Measurements from ENCODE around the gene GUSB.
A peak's percentile ranks its signal among the peaks of the same experiment; 100 is the strongest.
"Not testable (repeated sequence)": the region's sequence is repeated elsewhere in the genome, so short reads cannot be mapped to it uniquely, and the experiment has no call there.

Gene GUSB

DNA sequence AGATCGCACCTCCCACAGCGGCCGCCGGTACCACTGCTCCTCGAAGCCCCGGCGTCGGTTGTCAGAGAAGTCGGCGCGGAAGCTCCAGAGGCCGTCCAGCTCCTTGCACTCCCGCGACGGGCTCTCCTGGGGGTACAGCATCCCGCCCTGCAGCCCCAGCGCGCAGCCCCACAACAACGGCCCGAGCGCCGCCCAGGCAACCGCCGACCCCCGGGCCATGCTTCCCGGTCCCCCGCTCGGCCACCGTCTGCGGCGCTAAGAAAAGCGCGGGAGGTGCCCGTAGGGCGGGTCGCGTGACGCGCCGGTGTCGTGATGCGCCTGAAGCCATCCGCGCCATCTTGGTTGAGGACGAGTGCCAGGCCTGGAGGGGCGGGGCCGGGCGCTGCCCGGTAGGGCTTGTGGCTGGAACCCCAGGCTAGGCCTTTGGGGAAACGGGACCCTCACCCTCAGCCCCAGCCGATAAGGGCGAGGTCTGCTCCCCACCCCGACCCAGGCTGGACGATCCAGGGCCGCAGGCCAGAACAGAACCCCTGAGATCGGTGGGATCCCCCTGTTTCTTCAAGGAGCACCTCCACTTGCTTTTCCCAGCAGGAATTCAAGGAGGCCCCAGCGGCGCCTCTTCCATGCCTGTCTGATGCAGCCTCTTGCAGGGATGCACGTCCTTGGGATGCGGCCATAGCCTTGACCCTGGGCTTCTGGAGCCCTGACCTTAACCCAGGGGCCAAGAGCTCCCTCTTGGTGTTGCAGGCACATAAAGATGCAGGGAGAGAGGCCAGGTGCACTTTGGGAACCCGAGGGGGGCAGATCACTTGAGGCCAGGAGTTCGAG is at the start of gene GUSB:
Gene GUSB, minus strand, starts transcription at position 249 of the 828 bp plus-strand sequence. Its CDS starts 30 bp downstream, at position 219.
- peak; percentile 82 for DNase-seq

DNA sequence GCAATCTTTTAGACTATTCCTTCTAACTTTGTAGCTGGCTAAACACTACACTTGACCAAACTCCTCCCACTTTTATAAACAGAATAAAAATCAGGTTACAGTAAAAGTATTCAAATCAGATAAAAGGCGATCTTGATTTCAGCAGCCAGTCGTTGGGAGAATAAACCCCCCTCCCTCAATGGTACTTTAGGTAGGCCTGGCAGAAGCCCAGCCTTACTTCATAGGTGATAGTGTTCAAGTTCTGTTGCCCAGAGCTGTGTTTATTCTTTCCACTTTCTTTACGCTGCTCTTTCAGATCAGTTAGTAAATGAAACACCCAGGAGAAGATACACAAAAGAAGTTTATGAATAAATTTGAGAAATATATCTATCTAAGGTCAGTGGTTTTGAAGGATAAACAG is 46.3 kb upstream of the GUSB start:
- not testable (repeated sequence) for DNase-seq

- no peak for DNase-seq
Observed at GRCh38 chr7:66016131-66016461, 34.1 kb upstream of the GUSB start.

- no peak for DNase-seq
Observed at GRCh38 chr7:66015440-66016130, 33.6 kb upstream of the GUSB start.

- no peak for DNase-seq
Observed at GRCh38 chr7:66013938-66014337, 31.9 kb upstream of the GUSB start.

DNA sequence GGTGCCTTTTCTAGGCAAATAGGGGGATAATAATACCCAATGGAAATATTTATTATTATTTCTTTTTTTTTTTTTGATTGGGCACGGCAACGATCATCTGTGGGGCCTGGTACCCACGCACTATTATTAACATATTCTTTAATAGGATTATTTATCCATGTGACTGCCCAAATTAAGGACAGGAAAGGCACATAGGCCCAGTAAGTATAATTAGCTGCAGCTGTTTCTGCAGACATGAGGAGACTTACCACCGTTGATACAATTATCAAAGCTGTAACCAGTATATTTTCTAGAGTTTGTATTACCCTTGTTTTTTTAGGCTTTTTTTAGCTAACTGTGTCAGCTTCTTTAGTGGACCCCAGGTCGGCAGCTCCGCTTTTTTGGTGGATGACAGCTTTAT is 25.2 kb upstream of the GUSB start:
- DNase-seq: no peak

- DNase-seq: not testable (repeated sequence)
Observed at GRCh38 chr7:66005115-66005671, 23.2 kb upstream of the GUSB start.

- not testable (repeated sequence) for DNase-seq
Observed at GRCh38 chr7:66000823-66001417, 18.9 kb upstream of the GUSB start.

DNA sequence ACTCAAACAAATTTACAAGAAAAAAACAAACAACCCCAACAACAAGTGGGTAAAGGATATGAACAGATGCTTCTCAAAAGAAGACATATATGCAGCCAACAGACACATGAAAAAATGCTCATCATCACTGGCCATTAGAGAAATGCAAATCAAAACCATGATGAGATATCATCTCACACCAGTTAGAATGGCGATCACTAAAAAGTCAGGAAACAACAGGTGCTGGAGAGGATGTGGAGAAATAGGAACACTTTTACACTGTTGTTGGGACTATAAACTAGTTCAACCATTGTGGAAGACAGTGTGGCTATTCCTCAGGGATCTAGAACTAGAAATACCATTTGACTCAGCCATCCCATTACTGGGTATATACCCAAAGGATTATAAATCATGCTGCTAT is 13.0 kb upstream of the GUSB start:
- DNase-seq: not testable (repeated sequence)

- no peak for DNase-seq
Observed at GRCh38 chr7:65992526-65992925, 10.5 kb upstream of the GUSB start.

- not testable (repeated sequence) for DNase-seq
Observed at GRCh38 chr7:65991829-65992228, 9.8 kb upstream of the GUSB start.

GRCh38 chr7:65989694-65990080 is 7.7 kb upstream of the GUSB start:
- DNase-seq: no peak

- not testable (repeated sequence) for DNase-seq
Observed at GRCh38 chr7:65988503-65988902, 6.5 kb upstream of the GUSB start.

DNA sequence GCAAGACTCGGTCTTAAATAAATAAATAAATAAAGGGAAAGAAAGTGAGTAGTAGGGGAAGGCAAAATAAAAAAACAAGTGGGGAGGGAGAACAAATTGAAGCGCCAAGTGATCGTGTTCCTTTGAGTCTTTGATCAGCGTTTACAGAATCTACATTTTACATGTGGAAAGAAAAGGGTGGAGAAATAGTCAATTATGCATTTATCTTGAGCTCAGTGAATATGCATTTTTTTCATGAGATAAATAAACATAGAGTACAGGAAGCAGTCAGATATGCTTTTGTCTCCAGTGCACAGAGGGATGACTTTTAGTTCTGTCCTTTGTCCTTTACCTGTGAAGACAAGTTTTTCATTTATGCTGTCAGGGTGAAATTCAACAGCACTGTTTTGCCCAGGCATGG is 6.1 kb upstream of the GUSB start:
- no peak for DNase-seq

GRCh38 chr7:65983965-65984658 is 2.1 kb upstream of the GUSB start:
- DNase-seq: no peak

GRCh38 chr7:65980478-65981250 is 1.3 kb downstream of the GUSB start:
- DNase-seq: peak; percentile 37

- no peak for DNase-seq
Observed at GRCh38 chr7:65979583-65980477, 2.2 kb downstream of the GUSB start.

GRCh38 chr7:65978891-65979582 is 3.0 kb downstream of the GUSB start:
- no peak for DNase-seq

DNA sequence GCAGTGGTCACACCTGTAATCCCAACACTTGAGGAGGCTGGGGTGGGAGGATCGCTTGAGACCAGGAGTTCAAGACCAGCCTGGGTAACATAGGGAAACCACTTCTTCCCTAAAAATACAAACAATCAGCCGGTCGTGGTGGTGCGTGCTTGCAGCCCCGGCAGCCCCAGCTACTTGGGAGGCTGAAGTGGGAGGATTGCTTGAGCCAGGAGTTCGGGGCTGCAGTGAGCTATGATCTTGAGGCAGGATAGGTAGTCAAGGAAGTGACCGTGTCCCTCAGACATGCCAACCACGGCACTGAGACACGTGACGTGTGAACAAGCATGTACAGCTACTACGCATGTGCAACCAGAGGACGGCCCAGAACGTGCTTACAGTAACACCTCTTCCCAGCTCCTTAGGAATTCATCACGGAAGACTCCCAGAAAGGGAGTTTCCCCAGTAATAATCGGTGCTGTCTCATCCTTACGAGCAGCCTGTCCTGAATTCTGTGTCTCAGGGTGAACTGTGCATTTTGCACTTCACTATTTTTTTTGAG is 5.3 kb downstream of the GUSB start:
- no peak for DNase-seq

DNA sequence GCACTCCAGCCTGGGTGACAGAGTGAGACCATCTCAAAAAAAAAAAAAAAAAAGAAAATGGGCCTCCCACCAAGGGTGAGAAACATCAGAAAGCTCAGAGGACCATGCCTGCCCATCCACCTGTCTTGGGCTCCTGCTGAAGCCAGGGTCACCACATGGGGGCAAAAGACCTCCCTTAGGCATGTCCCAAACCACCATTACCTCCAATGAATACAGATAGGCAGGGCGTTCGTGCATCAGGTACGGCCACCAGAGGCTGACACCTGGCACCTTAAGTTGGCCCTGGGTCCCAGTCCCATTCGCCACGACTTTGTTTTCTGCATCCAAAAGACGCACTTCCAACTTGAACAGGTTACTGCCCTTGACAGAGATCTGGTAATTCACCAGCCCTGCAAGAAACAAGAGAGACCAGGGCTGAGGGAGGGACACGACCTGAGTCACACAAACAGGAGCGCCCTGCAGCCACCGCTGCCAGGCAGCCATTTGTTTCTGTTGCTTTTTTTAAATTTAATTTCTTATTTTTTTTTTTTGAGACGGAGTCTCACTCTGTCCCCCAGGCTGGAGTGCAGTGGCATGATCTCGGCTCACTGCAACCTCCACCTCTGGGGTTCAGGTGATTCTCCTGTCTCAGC is 6.1 kb downstream of the GUSB start:
- DNase-seq: no peak

Data from activated effector memory CD4-positive, alpha-beta T cell treated with Interleukin-2 at 50 U/mL for 16 hours (primary cell).